ENCODE measurements around the gene ZNF804B.

Gene ZNF804B

DNA sequence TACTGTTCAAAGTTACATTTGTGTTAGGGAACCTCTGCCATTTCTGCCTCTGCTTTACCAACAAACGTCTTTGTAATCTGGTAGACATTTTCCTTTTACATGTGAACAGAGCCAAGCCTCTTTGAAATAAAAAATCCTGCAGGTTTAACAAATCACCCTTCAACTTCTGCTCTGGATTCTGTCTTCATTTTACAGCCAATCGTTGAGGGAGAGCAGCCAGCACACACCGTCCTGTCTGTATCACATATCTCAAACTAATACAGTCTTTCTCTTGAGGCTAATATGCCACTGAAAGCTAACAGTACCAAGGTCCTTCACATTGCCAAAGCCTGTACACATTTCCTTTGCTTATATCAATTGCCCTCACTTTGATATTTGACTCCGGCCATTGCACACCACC is 504.6 kb downstream of the ZNF804B start:
- DNase-seq: no peak

DNA sequence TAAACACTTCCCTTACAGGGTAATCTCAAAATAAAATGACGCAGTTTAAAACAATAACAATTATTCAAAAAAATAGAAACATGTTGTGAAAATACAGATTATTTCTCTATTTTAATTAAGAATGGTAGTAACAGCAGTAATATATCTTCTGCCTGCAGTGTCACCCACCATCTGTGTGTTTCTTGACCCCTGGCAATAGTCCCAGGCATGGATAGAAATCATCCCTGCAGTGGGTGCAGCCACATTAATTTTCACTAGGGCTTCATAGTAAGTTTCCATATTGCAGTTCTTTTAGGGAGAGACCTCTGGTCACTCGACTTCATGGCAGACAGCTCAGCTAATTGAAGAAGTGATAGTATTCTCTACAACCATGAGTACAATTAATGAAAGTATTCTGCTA is 506.1 kb downstream of the ZNF804B start:
- no peak for DNase-seq

DNA sequence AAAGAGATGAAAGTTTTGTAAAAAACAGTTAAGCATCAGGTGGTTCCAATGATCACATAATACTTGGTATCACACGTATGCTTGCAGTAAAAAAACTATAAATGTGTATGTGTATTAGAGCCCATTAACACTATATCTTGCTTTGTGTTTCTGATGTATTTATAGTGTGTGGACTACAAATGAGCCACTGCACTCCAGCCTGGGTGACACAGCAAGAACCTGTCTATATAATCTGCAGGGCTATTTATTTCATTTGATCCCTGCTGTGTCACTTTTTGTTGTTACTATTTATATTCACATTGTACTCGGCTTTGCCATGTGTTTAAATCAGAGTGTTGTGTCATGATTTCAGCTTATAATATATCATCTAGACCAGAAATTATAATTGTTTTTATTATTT is 523.8 kb downstream of the ZNF804B start:
- no peak for DNase-seq

DNA sequence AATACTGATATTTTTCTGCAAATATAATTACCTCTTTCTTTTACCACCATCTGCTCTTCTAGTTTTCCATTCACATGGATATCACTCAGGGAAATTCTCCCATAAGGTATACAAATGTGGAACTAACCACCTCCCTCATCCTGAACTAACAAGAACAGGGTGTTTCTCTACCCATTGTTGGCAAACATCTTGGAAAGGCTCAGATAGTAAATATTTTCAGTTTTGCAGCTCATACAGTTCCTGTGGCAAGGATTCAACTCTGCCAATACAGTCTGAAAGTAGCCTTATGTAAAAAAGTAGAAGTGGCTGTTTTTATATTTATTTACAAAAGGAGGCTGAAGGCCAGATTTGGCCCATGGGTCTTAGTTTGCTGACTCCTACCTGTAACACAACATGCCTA is 549.0 kb downstream of the ZNF804B start:
- DNase-seq: no peak

DNA sequence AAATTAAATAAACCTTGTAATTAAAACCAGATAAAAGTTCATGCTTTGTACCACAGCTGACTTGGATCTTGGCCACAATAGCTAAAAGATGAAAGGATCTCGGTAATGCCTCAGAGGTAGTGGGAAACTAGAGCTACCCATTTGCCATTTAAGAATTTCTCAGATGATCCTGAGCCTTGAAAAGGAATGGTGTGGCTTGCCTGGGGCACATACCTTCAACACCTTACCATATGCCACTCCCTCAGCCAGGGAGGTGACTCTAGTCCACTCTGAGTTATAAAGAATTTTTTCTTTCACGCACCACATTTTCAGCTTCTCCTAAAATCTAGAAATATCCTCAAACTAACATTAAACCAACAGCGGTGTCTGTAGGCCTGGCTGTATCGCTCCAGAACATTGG is 552.4 kb downstream of the ZNF804B start:
- DNase-seq: no peak

DNA sequence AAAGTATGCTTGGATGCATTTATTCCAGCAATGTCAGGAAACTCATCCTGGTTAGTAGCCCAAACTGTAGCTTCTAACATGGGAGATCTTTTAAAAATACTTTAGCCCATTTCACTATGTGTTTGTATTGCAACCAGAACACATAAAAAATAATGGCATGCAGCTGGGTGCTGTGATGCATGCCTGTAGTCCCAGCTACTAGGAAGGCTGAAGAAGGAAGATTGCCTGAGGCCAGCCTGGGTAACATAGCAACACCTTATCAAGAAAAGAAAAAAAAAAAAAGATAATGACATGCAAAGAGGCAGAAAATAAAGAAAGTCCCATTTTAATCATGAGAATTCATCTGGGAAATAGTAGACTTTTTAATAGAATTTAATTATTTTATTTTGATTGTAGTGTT is 553.1 kb downstream of the ZNF804B start:
- no peak for DNase-seq

DNA sequence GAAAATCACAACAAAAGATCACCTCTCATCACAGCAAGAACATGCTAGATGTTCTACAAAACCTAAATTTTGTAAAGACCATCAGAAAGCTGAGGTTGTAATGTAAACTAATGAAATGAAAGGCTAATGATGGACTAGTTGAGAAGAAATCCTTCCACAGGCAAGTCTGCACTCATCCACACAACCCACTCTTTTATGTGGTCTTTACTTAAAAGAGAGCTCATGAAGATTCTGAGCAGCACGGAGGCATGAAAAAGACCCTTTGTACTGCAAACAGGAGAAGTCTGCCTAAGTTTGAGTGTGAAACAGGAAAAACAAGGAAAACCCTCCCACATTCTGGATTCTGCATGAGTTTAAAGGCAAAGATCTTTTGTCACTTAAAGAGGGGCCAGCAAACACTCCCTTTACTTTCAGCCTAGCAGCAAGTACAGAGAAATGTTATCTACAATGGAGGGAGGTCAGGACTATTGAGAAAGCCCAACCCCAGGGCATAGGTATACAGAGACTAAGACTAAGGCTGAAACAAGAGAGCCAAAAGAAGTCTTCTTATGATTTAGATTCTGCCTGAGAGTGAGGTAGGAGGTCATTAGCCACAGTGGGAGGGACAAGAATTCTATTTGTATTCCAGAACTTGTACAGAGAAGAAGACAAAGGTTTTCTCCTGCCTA is 557.2 kb downstream of the ZNF804B start:
- DNase-seq: no peak

DNA sequence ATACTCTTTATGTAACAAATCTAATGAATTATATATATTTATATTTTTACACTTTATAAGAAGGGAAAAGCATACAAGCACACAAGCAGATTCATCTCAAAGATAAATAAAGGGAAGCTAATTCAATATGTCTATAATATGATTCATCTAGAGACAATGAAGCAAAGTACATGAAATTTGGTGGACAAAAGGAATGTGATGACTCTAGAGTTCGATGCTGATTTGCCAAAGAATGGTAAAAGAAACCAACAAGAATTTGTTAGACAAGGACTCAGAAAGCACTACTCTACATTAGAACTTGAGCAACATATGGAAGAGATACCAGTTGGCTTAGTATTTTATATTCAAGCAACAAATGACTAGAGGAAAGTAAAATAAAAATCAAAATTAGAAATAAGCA is 572.5 kb downstream of the ZNF804B start:
- no peak for DNase-seq

DNA sequence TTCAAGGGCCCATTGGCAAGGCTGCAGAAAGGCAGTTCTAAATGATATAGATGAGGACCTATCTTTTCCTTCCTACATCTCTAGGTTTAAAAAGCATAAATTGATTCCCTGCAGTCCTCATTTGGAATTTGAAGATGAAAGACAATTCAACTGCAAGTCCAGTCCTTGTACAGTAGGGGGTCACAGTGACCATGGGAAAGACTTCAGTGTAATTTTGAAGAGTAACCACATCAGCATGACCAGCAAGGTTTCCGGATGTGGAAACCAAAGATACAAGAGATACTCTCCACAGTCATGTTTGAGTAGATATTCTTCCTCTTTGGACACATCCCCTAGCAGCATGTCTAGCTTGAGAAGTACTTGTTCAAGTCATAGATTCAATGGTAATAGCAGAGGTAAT is 575.3 kb downstream of the ZNF804B start:
- no peak for DNase-seq

DNA sequence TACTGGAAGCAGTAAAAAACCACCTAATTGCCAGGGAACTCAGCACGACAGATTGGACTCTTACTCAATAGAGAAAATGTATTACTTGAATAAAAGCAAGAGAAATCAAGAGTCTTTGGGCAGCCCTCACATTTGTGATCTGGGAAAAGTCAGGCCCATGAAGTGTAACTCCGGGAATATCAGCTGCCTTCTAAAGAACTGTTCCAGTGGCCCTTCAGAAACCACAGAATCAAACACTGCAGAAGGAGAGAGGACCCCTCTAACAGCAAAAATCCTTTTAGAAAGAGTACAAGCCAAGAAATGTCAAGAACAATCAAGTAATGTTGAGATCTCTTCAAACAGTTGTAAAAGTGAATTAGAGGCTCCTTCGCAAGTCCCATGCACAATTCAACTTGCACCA is 576.0 kb downstream of the ZNF804B start:
- DNase-seq: no peak

DNA sequence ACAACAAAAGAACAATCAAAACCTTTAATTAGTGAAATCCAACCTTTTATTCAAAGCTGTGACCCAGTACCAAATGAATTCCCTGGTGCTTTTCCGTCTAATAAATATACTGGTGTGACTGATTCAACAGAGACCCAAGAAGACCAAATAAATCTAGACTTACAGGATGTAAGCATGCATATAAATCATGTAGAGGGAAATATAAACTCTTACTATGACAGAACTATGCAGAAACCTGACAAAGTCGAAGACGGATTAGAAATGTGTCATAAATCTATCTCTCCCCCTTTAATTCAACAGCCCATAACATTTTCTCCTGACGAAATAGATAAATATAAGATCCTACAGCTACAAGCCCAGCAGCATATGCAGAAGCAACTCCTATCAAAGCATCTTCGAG is 576.6 kb downstream of the ZNF804B start:
- DNase-seq: no peak

DNA sequence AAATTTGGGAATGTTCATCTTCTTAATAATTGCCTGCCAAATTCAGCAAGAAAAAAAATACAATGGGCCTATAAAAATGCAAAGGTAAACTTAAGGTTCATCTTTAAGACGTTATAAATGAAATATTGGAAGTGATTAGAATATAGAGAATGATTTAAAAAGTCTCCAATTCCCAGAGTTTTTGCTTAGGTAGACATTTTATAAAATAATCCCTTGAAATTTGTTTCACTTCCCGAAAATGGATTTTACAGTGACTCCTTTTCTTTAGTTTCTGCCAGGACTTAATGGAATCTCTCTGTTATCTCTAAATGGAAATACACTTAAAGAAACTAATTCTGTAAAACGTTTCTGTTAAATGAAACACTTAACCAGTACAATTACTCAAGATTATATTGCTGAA is 580.2 kb downstream of the ZNF804B start:
- no peak for DNase-seq

DNA sequence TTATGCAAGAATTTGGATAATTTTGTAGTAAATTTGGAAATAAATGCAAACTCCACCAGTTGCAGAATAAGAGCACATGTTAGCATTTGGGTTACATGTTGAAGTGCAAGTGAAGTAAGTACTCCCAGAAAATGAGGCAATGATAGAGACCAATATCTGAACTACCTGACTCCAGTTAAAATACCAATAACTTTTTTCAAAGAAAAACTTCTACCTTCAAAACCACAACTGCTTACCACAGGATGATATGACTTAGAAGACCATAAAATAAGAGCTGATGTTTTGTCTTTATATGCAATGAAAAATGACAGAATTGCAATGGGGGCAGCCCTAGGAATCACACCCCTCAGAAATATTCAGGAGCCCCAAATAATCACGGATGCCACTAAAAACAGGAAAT is 597.6 kb downstream of the ZNF804B start:
- DNase-seq: no peak

DNA sequence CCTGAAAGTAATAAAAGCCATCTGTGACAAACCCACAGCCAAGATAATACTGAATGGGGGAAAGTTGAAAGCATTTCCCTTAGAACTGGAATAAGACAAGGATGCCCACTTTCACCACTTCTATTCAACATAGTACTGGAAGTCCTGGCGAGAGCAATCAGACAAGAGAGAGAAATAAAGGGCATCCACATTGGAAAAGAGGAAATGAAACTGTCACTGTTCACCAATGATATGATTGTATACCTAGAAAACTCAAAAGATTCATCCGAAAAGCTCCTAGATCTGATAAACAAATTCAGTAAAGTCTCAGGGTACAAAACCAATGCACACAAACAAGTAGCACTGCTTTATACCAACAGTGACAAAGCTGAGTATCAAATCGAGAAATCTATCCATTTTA is 617.7 kb downstream of the ZNF804B start:
- no peak for DNase-seq

DNA sequence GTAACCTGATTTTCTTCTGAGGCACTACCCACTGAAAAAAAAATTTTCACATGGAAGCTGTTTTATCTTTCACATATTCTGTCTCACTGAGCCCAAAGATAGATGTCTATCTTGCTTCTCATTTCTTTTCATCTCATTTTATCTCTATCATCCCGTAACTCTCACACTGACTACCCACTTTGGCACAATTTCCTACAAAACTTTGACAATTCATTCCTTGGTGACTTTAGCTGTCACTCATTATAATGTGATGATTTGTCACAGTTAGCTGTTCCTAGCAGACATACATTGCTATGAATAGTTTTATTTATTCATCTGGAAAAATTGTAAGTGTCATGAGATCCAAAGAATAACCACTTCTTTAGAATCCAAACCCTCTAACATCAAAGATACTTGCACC is 625.9 kb downstream of the ZNF804B start:
- DNase-seq: no peak

Data from amygdala (tissue), 56 donors.